ENCODE data around the gene BCO1. TPM values are rescaled to one million over a fixed set of nuclear protein-coding genes. Genes with fewer than 3 reads are reported as not detected.

Gene BCO1
- polyA plus RNA-seq, 6 donors from 2014 or later = not detected

DNA sequence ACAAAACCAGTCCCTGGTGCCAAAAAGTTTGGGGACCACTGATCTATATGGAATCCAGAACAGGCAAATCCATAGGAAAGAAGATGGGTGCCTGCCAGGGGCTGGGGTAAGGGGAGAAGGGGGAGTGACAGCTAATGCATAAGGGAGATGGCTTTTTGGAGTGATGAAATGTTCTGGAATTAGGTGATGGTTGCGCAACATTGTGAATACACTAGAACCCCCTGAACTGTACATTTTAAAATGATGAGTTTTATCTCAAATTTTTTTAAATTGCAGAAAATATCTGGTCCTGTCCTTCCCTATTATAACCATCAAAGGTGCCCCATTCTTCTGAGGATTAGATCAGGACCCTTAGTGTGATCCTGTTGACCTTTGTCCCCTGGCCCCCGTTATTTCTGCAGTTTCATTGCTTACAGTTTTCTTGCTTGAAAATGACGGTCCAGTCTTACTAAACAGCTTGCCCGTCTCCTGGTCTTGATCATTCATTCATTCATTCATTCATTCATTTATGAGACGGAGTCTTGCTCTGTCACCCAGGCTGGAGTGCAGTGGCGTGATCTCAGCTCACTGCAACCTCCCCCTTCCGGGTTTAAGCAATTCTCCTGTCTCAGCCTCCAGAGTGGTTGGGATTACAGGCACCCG is 4.6 kb downstream of the BCO1 start:
- ATAC-seq (ENCODE audit: low read depth in 2 of 2) = no peak
- H3K4me1 Mint-ChIP-seq = peaks cover 5 to 9% (median 5%) of the 10 kb centered on the region in 3 donors
- no peaks in the 10 kb centered on the region for H3K36me3 Mint-ChIP-seq
- peaks cover 8 to 16% (median 11%) of the 10 kb centered on the region in 3 donors for H3K27me3 Mint-ChIP-seq
- DNase-seq = no peak
- no peak overlapping the region for H3K27ac Mint-ChIP-seq
- H3K4me3 Mint-ChIP-seq = no peak overlapping the region
- peaks cover 0 to 6% (median 0%) of the 10 kb centered on the region in 7 donors for H3K9me3 Mint-ChIP-seq

DNA sequence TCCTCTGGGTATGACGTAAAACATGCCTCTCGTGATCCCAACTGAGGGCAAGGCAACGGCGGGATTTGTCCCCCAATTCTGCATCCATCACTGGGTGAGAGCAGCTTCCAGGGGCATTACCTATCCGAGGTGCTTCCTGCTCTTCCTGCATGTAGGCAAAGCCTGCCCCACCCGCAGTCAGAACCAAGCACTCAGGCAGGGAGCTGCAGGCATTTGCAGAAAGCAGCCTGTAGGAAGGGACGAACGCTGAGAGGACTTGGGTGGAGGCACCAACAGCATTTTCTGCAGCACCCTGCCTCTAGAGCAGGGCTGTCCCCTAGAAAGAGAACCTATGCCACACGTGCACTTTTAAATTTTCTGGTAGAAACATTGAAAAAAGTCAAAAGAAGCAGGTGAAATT is 5.5 kb downstream of the BCO1 start:
- Mint-ChIP-seq H3K27me3 (peaks cover 8 to 11% (median 9%) of the 10 kb centered on the region in 3 donors), H3K4me1 (peaks cover 0 to 3% (median 0%) of the 10 kb centered on the region in 3 donors), H3K36me3 (no peaks in the 10 kb centered on the region), H3K27ac (no peak overlapping the region), H3K4me3 (no peak overlapping the region), H3K9me3 (peaks cover 0 to 6% (median 0%) of the 10 kb centered on the region in 7 donors)
- DNase-seq (no peak), ATAC-seq (ENCODE audit: low read depth in 2 of 2) (no peak)

DNA sequence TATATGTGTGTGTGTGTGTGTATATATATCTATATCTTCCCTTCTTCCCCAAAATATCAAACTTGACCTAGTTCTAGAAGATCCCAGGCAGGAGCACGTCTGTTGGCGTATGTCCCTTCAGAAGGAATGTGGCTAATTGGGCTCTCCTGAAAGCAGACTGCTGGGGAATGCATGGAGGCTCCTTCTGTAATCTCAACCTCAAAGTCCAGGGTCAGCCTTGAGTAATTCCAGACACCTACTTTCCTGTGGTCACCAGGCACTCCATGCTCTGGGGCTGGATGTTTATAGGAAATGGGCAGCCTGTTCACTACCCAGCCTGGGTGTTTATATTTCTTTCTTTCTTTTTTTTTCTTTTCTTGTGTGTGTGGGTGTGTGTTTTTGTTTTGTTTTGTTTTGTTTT is 13.4 kb downstream of the BCO1 start:
- Mint-ChIP-seq H3K4me3 (no peak overlapping the region), H3K27me3 (peaks cover 0 to 17% (median 8%) of the 10 kb centered on the region in 3 donors), H3K27ac (no peak overlapping the region), H3K36me3 (no peaks in the 10 kb centered on the region), H3K4me1 (no peaks in the 10 kb centered on the region), H3K9me3 (no peaks in the 10 kb centered on the region)
- ATAC-seq (ENCODE audit: low read depth in 2 of 2) (no peak), DNase-seq (no peak)

DNA sequence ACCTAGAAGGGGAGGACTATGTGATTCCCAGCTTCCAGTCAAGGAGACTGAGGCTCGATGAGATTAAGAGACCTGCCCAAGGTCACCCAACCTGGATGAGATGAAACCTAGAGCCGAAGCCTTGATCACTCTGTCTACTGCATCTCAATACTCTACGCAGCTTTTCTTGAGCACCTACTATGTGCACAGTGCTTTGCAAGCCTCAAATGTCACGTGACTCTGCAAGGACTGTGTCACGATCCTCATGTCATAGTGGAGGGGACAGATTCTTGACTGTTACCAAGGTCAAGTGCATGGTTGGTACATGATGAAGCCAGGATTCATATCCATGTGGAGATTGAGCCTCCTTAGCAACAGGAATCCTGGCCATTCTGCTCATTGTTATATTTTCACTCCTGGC is 14.7 kb downstream of the BCO1 start:
- DNase-seq = no peak
- Mint-ChIP-seq H3K4me1 (no peaks in the 10 kb centered on the region), H3K36me3 (no peaks in the 10 kb centered on the region), H3K27me3 (peaks cover 2 to 22% (median 8%) of the 10 kb centered on the region in 3 donors), H3K27ac (no peak overlapping the region), H3K4me3 (no peak overlapping the region), H3K9me3 (no peaks in the 10 kb centered on the region)
- no peak for ATAC-seq (ENCODE audit: low read depth in 2 of 2)

DNA sequence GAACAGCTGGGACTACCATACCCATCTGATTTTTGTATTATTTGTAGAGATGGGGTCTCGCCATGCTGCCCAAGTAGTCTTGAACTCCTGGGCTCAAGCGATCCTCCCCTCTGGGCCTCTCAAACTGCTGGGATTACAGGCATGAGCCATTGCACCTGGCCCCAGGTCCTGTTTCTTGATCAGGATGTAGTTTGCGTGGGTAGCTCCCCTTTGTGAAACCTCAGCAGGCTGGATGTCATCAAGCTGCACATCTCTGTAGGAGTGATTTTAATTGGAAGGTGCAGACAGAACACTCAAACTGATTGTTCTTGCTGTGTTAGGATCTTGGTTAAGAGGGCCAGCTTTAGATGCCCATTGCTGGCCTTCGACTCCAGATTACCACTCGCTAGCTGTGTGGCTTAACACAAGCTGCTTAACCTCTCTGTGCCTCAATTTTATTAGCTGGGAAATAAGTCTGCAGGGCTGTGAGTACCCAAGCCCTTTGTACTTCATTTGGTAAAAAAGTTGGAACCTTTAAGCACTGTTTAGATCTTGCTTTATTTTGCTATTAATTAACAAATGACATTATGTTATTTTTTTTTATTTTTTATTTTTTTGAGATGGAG is 16.5 kb downstream of the BCO1 start:
- H3K36me3 Mint-ChIP-seq = no peaks in the 10 kb centered on the region
- H3K4me3 Mint-ChIP-seq = no peak overlapping the region
- DNase-seq (no peak), ATAC-seq (ENCODE audit: low read depth in 2 of 2) (no peak)
- no peaks in the 10 kb centered on the region for H3K9me3 Mint-ChIP-seq
- H3K27ac Mint-ChIP-seq = no peak overlapping the region
- no peaks in the 10 kb centered on the region for H3K4me1 Mint-ChIP-seq
- peaks cover 8 to 22% (median 12%) of the 10 kb centered on the region in 3 donors for H3K27me3 Mint-ChIP-seq

DNA sequence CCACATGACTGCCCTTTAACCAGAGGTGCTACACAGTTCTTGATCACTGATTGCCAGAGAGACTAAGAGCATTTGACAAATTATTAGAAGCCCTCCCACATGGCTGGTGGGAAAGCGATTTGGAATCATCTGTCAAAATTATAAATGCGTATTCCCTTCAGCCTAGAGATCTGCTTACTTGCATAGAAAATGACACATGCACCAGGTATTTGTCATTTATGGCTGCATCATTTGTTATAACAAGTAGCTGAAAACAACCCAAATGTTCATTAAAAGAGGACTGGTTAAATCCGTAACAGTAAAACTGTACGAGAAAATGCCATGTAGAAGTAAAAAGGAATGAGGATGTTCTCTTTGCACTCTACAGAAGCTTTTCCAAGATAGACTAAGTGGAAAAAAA is 21.4 kb downstream of the BCO1 start:
- no peak for ATAC-seq (ENCODE audit: low read depth in 2 of 2)
- no peak overlapping the region for H3K27ac Mint-ChIP-seq
- H3K9me3 Mint-ChIP-seq = no peaks in the 10 kb centered on the region
- H3K4me3 Mint-ChIP-seq = no peak overlapping the region
- peaks cover 0 to 3% (median 0%) of the 10 kb centered on the region in 3 donors for H3K4me1 Mint-ChIP-seq
- peaks cover under 1 to 15% (median 9%) of the 10 kb centered on the region in 3 donors for H3K27me3 Mint-ChIP-seq
- DNase-seq = no peak
- no peaks in the 10 kb centered on the region for H3K36me3 Mint-ChIP-seq

DNA sequence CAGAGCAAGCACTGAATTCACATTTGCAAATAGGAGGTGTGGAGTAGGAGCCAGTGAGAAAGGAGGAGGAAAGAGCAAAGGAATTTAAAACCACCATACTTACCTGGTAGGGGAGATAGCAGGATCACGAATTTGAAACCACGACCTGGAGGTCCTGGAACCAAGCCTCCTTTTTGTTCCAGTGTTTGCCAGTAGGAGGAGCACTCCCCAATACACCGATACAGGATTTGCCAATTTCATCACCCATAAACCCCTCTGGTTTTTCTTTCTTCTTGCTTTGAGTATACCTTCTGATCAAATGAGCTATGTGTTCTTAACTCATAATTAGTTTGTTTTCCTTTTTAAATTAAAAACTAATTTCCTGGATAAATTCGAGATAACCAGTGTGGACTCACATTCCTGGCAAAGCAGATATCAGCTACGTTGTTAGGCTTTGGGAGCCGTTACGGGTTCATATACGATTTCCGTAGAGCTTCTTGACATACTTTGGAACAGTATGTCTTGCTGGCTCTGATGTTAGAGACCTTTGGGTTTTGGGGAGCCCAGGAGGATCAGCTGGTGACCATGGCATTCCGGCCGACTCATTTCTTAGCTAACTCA is 22.7 kb downstream of the BCO1 start:
- no peak overlapping the region for H3K4me3 Mint-ChIP-seq
- DNase-seq = peak; percentile 2
- ATAC-seq (ENCODE audit: low read depth in 2 of 2) = no peak
- no peaks in the 10 kb centered on the region for H3K36me3 Mint-ChIP-seq
- peaks cover 10 to 17% (median 13%) of the 10 kb centered on the region in 3 donors for H3K27me3 Mint-ChIP-seq
- peak overlapping the region in 1 of 6 donors; percentile 34 for H3K27ac Mint-ChIP-seq
- H3K9me3 Mint-ChIP-seq = peaks cover 0 to 6% (median 0%) of the 10 kb centered on the region in 7 donors
- peaks cover 0 to 3% (median 3%) of the 10 kb centered on the region in 3 donors for H3K4me1 Mint-ChIP-seq

DNA sequence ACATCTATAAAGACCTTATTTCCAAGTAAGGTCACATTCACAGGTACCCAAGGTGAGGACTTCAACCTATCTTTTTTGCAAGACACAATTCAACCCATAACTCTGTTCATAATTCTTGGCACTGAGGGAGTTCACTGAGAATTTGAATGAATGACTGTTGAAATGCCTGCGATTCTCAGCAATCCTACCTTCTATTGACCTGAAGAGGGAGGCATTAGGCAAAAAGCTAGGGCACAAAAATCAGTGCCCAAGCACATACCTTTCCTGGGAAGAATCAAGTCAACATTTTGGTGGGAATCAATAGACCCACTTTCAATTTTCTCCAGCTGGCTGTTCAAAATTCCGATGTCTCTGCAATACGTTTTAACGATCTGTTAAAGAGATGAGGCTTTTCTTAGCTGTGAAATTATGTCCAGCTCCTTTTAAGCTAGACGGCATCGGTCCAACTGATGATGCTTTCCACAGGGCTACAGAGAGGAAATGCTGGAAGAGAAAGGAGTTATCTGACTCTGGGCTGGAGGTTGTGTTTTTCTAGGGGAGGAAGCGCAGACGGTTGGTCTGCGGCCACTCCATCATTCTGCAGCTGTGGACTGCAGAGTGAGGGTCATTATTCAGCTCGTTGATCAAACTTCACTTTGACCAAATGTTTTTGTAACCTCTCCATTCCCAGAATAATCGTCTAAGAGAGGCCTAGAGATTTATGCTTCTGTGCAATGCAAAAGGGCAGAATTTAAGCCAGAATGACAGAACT is 25.2 kb downstream of the BCO1 start:
- no peak overlapping the region for H3K27ac Mint-ChIP-seq
- H3K36me3 Mint-ChIP-seq = no peaks in the 10 kb centered on the region
- ATAC-seq (ENCODE audit: low read depth in 2 of 2) (no peak), DNase-seq (no peak)
- H3K27me3 Mint-ChIP-seq = peaks cover 10 to 14% (median 11%) of the 10 kb centered on the region in 3 donors
- H3K9me3 Mint-ChIP-seq = peaks cover 0 to 6% (median 0%) of the 10 kb centered on the region in 7 donors
- peaks cover 0 to 3% (median 3%) of the 10 kb centered on the region in 3 donors for H3K4me1 Mint-ChIP-seq
- H3K4me3 Mint-ChIP-seq = no peak overlapping the region

DNA sequence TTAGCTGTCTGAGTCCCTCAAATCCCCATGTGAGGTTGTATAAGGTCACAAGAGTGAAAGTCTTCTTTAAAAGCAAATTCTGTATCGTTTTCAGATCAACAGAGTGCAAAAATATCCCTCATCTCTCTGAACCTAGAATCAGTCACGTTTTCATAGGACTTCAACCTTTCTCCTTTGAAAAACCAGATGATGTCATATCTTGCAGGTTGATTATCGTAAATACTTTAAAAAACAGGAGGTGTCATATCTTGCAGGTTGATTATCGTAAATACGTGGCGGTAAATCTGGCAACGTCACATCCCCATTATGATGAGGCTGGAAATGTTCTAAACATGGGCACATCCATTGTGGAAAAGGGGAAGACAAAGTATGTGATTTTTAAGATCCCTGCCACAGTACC is 25.9 kb downstream of the BCO1 start:
- H3K27ac Mint-ChIP-seq = no peak overlapping the region
- peaks cover 0 to 6% (median 0%) of the 10 kb centered on the region in 7 donors for H3K9me3 Mint-ChIP-seq
- peaks cover 0 to 3% (median 3%) of the 10 kb centered on the region in 3 donors for H3K4me1 Mint-ChIP-seq
- no peak for DNase-seq
- peaks cover 10 to 13% (median 11%) of the 10 kb centered on the region in 3 donors for H3K27me3 Mint-ChIP-seq
- no peaks in the 10 kb centered on the region for H3K36me3 Mint-ChIP-seq
- peak overlapping the region in 1 of 8 donors; percentile 9 for H3K4me3 Mint-ChIP-seq
- no peak for ATAC-seq (ENCODE audit: low read depth in 2 of 2)

DNA sequence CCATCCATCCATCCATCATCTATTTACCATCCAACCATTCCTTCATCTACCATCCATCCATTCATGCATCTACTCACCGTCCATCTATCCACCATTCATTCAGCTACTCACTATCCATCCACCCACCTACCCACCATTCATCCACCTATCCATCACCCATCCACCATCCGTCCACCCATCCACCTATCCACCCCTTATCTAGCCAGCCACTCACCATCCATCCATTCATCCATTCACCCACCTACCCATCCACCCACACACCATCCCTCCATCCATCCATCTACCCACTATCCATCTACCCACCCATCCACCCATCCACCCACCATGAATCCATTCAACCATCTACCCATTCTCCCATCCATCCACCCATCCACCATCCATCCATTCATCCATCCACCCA is 26.6 kb downstream of the BCO1 start:
- Mint-ChIP-seq H3K27ac (no peak overlapping the region), H3K4me1 (peaks cover 0 to 3% (median 3%) of the 10 kb centered on the region in 3 donors), H3K9me3 (peaks cover 0 to 6% (median 0%) of the 10 kb centered on the region in 7 donors), H3K36me3 (no peaks in the 10 kb centered on the region), H3K27me3 (peaks cover 9 to 11% (median 10%) of the 10 kb centered on the region in 3 donors), H3K4me3 (no peak overlapping the region)
- DNase-seq = no peak
- ATAC-seq (ENCODE audit: low read depth in 2 of 2) = no peak

DNA sequence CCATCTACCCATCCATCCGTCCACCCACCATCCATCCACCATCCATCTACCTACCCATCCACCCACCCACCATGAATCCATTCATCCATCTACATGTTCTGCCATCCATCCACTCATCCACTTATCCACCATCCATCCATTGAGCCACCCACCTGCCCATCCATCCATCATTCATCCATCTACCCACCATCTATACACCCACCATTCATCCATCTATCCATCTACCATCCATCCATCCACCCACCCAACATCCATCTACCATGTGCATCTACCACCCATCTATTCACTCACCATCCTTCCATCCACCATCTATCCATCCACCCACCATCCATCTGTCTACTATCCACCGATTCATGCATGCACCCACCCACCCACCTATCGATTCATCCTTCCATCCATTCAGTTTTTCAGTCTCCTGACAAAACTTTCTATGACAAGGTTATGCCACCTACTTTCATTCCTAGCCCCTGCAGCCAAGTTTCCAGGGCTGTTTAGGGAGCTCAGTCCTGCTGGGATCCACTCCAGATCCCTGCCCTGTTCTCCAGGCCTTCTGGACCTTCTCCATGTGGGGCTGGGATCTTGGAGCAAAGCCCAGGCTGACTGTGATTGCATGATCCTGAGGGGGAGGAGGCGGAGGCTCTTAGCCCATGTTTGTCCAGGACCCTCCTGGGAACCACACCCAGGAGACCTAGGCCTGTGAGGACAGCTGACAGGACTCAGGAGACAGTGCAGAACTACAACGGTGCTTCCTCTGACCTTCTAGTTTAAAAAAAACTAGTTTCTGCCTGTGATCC is 27.4 kb downstream of the BCO1 start:
- H3K4me1 Mint-ChIP-seq = peaks cover 0 to 3% (median 1%) of the 10 kb centered on the region in 3 donors

DNA sequence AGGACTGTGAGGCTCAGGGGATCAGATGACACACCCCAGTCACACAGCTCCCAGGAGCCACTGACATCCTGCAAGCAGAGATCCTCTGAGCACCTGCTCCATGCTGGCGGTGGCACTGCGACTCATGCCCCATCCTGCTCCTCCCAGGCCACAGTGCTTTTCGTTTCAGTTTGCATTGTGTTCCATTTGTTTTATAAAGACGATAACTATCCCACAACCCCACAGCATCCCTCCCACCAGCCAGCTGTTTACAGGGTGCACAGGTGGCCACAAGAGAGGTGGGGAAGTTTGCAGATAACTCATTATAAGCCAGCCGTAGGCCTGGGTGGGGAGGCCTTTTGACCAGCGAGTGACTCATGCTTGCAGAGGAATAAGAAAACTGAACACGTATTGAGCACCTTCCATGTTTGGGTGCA is 28.2 kb downstream of the BCO1 start:
- H3K36me3 Mint-ChIP-seq = no peaks in the 10 kb centered on the region
- H3K9me3 Mint-ChIP-seq = peaks cover 0 to 6% (median 0%) of the 10 kb centered on the region in 7 donors
- no peak for ATAC-seq (ENCODE audit: low read depth in 2 of 2)
- no peak overlapping the region for H3K4me3 Mint-ChIP-seq
- no peak for DNase-seq
- H3K27me3 Mint-ChIP-seq = peaks cover 9 to 17% (median 15%) of the 10 kb centered on the region in 3 donors
- peaks cover 0 to 3% (median 0%) of the 10 kb centered on the region in 3 donors for H3K4me1 Mint-ChIP-seq
- H3K27ac Mint-ChIP-seq = peak overlapping the region in 1 of 6 donors; percentile 49

More for the DNA sequence above, 27.4 kb downstream of the BCO1 start:
- no peak for DNase-seq
- Mint-ChIP-seq H3K36me3 (no peaks in the 10 kb centered on the region), H3K9me3 (peaks cover 0 to 6% (median 0%) of the 10 kb centered on the region in 7 donors), H3K4me3 (no peak overlapping the region), H3K27me3 (peaks cover 9 to 11% (median 10%) of the 10 kb centered on the region in 3 donors), H3K27ac (no peak overlapping the region)
- no peak for ATAC-seq (ENCODE audit: low read depth in 2 of 2)
